A673 (cell line): ENCODE data around the gene SSBP3. TPM values are rescaled to one million over a fixed set of nuclear protein-coding genes. Genes with fewer than 3 reads are reported as not detected.

Experiments used
- BruUV-seq: library from RNA; stranded (reverse); fragments of 400-500 nt; replicated peaks from 2 replicates; lab custom pipeline; 2021; lab: Mats Ljungman, UMichigan
- CTCF ChIA-PET: fragments of 300-600 bp; sonication (Branson Sonifier 250); formaldehyde crosslinking; loops from one replicate; lab custom pipeline; 2022; ENCODE audit warnings: antibody characterized with exemption; lab: Charles Lee
- POLR2A ChIA-PET: fragments of 300-600 bp; sonication (Branson Sonifier 250); formaldehyde crosslinking; loops from one replicate; lab custom pipeline; 2022; ENCODE audit warnings: antibody characterized with exemption; ENCODE audit not compliant: low non-redundant PET; lab: Charles Lee
- DNase-seq: peaks from one replicate; pipeline ENCODE4 v3.0.0-alpha.2; 2015; ENCODE audit warnings: low spot score
- H3K27ac ChIP-seq: fragments of 200-600 bp; sonication (generic); 2 replicates; pipeline ENCODE4 v1.5.1; 2016; ENCODE audit warnings: mixed run types, low read depth, mild to moderate bottlenecking, mixed read lengths, antibody characterized with exemption, low read length; ENCODE audit not compliant: poor library complexity, severe bottlenecking
- H3K27me3 ChIP-seq: fragments of 200-600 bp; sonication (generic); replicated peaks from 2 replicates; pipeline ENCODE4 v1.6.1; 2017; ENCODE audit warnings: mixed run types, low read depth, mild to moderate bottlenecking, mixed read lengths, antibody characterized with exemption, low read length; ENCODE audit not compliant: insufficient read depth, poor library complexity
- H3K36me3 ChIP-seq: fragments of 200-600 bp; sonication (generic); 2 replicates; pipeline ENCODE4 v1.6.1; 2016; ENCODE audit warnings: mixed run types, mild to moderate bottlenecking, mixed read lengths, antibody characterized with exemption, low read length; ENCODE audit not compliant: insufficient read depth, poor library complexity, severe bottlenecking
- H3K4me1 ChIP-seq: fragments of 200-600 bp; sonication (generic); 2 replicates; pipeline ENCODE4 v1.6.1; 2017; ENCODE audit warnings: mixed run types, mild to moderate bottlenecking, mixed read lengths, antibody characterized with exemption, low read length; ENCODE audit not compliant: insufficient read depth, poor library complexity, severe bottlenecking
- H3K4me3 ChIP-seq: fragments of 200-600 bp; sonication (generic); 2 replicates; pipeline ENCODE4 v1.5.1; 2016; ENCODE audit warnings: low read depth, mixed run types, mild to moderate bottlenecking, mixed read lengths, low read length; ENCODE audit not compliant: poor library complexity, severe bottlenecking
- H3K9me3 ChIP-seq: fragments of 200-600 bp; sonication (generic); 2 replicates; pipeline ENCODE4 v1.6.1; 2016; ENCODE audit warnings: mixed run types, low read depth, mild to moderate bottlenecking, mixed read lengths, antibody characterized with exemption, low read length; ENCODE audit not compliant: poor library complexity, severe bottlenecking
- EZH2 ChIP-seq: fragments of 200-600 bp; sonication (generic); IDR thresholded peaks from 2 replicates; pipeline ENCODE4 v1.6.1; 2017; ENCODE audit warnings: borderline replicate concordance, low read depth, mild to moderate bottlenecking, mixed read lengths, antibody characterized with exemption, low read length; ENCODE audit not compliant: poor library complexity, severe bottlenecking
- intact Hi-C: fragments of 100-400 bp; cut with micrococcal nuclease; formaldehyde crosslinking; loops from one replicate; pipeline ENCODE4 v1.10.0; 2022; ENCODE audit not compliant: unreplicated experiment
- total RNA-seq: library from RNA; stranded (reverse); gene quantifications from 2 replicates; pipeline ENCODE4 v1.2.3, GENCODE V29; 2021
- TF ChIP-seq, protein P1 (sequence below): fragments of 300-800, 200-600 bp; sonication (generic); conservative IDR thresholded peaks from 2 replicates; pipeline ENCODE4 v1.5.1; 2017; ENCODE audit warnings: low read depth, mild to moderate bottlenecking, antibody characterized with exemption, low read length, moderate library complexity, mixed read lengths

SSBP3 gene
- total RNA-seq, 1 experiment from 2014 or later: 43.0 TPM

DNA sequence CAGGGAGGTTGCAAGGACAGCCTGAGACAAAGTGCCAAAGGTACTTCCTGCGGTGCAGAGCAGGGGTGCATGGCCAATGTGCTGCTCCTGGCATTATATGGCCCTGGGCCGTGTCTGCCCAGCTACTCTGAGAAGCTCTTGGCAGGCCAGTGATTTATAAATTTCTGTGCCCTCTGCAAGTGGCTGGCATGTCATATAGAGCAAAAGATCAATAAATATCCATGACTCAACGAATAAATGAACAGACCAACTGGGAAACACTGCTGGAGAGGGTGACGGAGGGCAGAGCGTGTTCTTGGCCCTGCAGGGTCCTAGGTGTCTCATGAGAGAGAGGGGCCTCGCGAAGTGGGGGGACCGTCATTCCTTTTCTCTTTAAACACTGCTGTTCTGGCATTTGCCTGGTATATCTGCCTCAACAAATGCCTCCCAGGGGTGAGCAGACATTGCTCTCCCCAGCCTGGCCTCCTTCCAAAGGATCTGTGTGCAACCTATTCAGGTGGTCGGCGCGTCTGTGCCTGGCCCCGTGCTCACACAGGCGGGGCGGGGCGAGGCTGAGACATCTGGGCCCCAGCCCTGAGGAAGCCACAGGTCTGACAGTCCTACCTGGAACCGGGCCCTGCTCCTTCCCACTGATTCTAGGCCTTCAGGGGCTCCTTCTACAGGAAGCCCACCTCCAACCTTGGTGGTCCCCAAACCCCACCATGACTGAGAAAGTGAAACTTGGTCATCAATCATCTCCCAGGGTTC, 123.9 kb downstream of the SSBP3 start:
- H3K9me3 ChIP-seq: no peaks in the 10 kb centered on the region
- POLR2A ChIA-PET: no interaction called here
- CTCF ChIA-PET: no interaction called here
- no peaks in the 10 kb centered on the region for H3K27me3 ChIP-seq
- no TSS peak for BruUV-seq
- peaks cover 6% of the 10 kb centered on the region for H3K4me1 ChIP-seq
- DNase-seq: no peak
- intact Hi-C loops: no loop called here
- no peaks in the 10 kb centered on the region for H3K36me3 ChIP-seq
- H3K27ac ChIP-seq: no peak overlapping the region
- no peak overlapping the region for H3K4me3 ChIP-seq
- TF ChIP-seq, protein P1, sequence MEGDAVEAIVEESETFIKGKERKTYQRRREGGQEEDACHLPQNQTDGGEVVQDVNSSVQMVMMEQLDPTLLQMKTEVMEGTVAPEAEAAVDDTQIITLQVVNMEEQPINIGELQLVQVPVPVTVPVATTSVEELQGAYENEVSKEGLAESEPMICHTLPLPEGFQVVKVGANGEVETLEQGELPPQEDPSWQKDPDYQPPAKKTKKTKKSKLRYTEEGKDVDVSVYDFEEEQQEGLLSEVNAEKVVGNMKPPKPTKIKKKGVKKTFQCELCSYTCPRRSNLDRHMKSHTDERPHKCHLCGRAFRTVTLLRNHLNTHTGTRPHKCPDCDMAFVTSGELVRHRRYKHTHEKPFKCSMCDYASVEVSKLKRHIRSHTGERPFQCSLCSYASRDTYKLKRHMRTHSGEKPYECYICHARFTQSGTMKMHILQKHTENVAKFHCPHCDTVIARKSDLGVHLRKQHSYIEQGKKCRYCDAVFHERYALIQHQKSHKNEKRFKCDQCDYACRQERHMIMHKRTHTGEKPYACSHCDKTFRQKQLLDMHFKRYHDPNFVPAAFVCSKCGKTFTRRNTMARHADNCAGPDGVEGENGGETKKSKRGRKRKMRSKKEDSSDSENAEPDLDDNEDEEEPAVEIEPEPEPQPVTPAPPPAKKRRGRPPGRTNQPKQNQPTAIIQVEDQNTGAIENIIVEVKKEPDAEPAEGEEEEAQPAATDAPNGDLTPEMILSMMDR: no peak
- TF ChIP-seq EZH2: no peak

- CTCF ChIA-PET: no interaction called here
- Histone ChIP-seq H3K27ac (no peak overlapping the region), H3K9me3 (no peaks in the 10 kb centered on the region), H3K36me3 (no peaks in the 10 kb centered on the region), H3K27me3 (no peaks in the 10 kb centered on the region), H3K4me3 (no peak overlapping the region), H3K4me1 (no peaks in the 10 kb centered on the region)
- TF ChIP-seq, protein P1: no peak
- no peak for TF ChIP-seq EZH2
- BruUV-seq: no TSS peak
- POLR2A ChIA-PET: no interaction called here
- intact Hi-C loops: no loop called here
- DNase-seq: no peak
Measured at GRCh38 chr1:54280651-54281050, 125.5 kb downstream of the SSBP3 start.

- POLR2A ChIA-PET: no interaction called here
- CTCF ChIA-PET: no interaction called here
- intact Hi-C loops: no loop called here
- no peak for TF ChIP-seq EZH2
- TF ChIP-seq, protein P1: no peak
- BruUV-seq: no TSS peak
- Histone ChIP-seq H3K27me3 (no peaks in the 10 kb centered on the region), H3K4me3 (no peak overlapping the region), H3K27ac (no peak overlapping the region), H3K4me1 (peaks cover 1% of the 10 kb centered on the region), H3K9me3 (no peaks in the 10 kb centered on the region), H3K36me3 (no peaks in the 10 kb centered on the region)
- DNase-seq: no peak
Measured at GRCh38 chr1:54279457-54279856, 126.7 kb downstream of the SSBP3 start.
